CD4-positive, alpha-beta T cell (primary cell): Measurements from ENCODE around the gene CHRNB2. TPM values are rescaled to one million over a fixed set of nuclear protein-coding genes. Genes with fewer than 3 reads are reported as not detected.

ENCODE experiments used
- ATAC-seq: fragments of 200-7000 bp; cut with Tn5 transposase; one replicate; pipeline ENCODE4 v1.10.0; 2022; ENCODE audit warnings: mild to moderate bottlenecking; ENCODE audit not compliant: poor library complexity
- CTCF ChIA-PET: fragments of 350-600 bp; sonication (Branson Sonifier 250); formaldehyde crosslinking; loops from one replicate; lab custom pipeline; 2021; ENCODE audit warnings: antibody characterized with exemption, inconsistent platforms; lab: Charles Lee
- POLR2A ChIA-PET: fragments of 350-600 bp; sonication (Branson Sonifier 250); formaldehyde crosslinking; loops from one replicate; lab custom pipeline; 2021; ENCODE audit warnings: antibody characterized with exemption, inconsistent platforms; lab: Charles Lee
- DNase-seq, 14 experiments: peaks; one replicate each; pipeline ENCODE4 v3.0.0-alpha.2; 2013 to 2020; ENCODE audit warnings: mixed read lengths in 2 of 14
- H3K27ac ChIP-seq, 2 donors: one replicate each; pipeline versions ENCODE4 v1.5.1 to v1.7.0; 2013; ENCODE audit warnings: low read length in 2 of 2, low read depth in 1 of 2, mild to moderate bottlenecking in 1 of 2
- H3K27me3 ChIP-seq, 2 experiments: 1 replicate in 1 of 2; 2 replicates in 1 of 2; pipeline versions ENCODE4 v1.6.1 to v1.7.0; 2013; ENCODE audit warnings: low read length in 2 of 2, control low read depth in 1 of 2, mild to moderate bottlenecking in 1 of 2, moderate library complexity in 1 of 2; ENCODE audit not compliant: insufficient read depth in 2 of 2, control insufficient read depth in 1 of 2
- H3K36me3 ChIP-seq: one replicate; pipeline ENCODE4 v1.6.1; 2013; ENCODE audit warnings: low read length, control low read depth; ENCODE audit not compliant: insufficient read depth
- H3K4me1 ChIP-seq: one replicate; pipeline ENCODE4 v1.6.1; 2013; ENCODE audit warnings: low read length, control low read depth; ENCODE audit not compliant: insufficient read depth
- H3K4me3 ChIP-seq: one replicate; pipeline ENCODE4 v1.5.1; 2013; ENCODE audit warnings: mild to moderate bottlenecking, low read length, moderate library complexity
- H3K9me3 ChIP-seq, 2 experiments: 1 replicate in 1 of 2; 2 replicates in 1 of 2; pipeline versions ENCODE4 v1.6.1 to v1.7.0; 2013; ENCODE audit warnings: low read length in 2 of 2, mild to moderate bottlenecking in 2 of 2, control low read depth in 1 of 2, moderate library complexity in 1 of 2; ENCODE audit not compliant: control insufficient read depth in 1 of 2, insufficient read depth in 1 of 2
- H3K27ac Mint-ChIP-seq: one replicate; pipeline ENCODE4 v1.8.0; 2020; ENCODE audit warnings: mixed read lengths
- H3K27me3 Mint-ChIP-seq: one replicate; pipeline ENCODE4 v1.8.0; 2021; ENCODE audit warnings: mixed read lengths
- H3K36me3 Mint-ChIP-seq: one replicate; pipeline ENCODE4 v1.8.0; 2021; ENCODE audit warnings: low read depth, mixed read lengths
- H3K4me1 Mint-ChIP-seq: one replicate; pipeline ENCODE4 v1.8.0; 2021; ENCODE audit warnings: low read depth, mixed read lengths
- H3K4me3 Mint-ChIP-seq: one replicate; pipeline ENCODE4 v1.8.0; 2020; ENCODE audit warnings: mild to moderate bottlenecking, mixed read lengths
- H3K9me3 Mint-ChIP-seq: one replicate; pipeline ENCODE4 v1.8.0; 2020; ENCODE audit warnings: mixed read lengths
- CTCF ChIP-seq: fragments of 200-600 bp; IDR thresholded peaks from one replicate; pipeline ENCODE4 v1.8.0; 2022; ENCODE audit warnings: antibody characterized with exemption, mild to moderate bottlenecking
- intact Hi-C, 2 experiments: fragments of 100-400 bp; cut with DNase I in 1 of 2; cut with micrococcal nuclease in 1 of 2; formaldehyde crosslinking; loops; one replicate each; pipeline versions ENCODE4 v1.15.1 to v1.9.0; 2023 to 2025; cut with DNase I, micrococcal nuclease
- total RNA-seq, 174 experiments: library from RNA in 2 of 174; stranded (reverse) in 2 of 174; gene quantifications; one replicate each; pipeline ENCODE4 v1.2.3 and lab custom pipeline; 2021 to 2026

CHRNB2 gene
- total RNA-seq, 2 experiments from 2014 or later, result not detected

- ChIA-PET POLR2A (interaction anchor here (0.6 to 2.1 kb wide), 4 partner anchors 18 to 151 kb away, joined by 3 to 5 read pairs (median 3); no protein-coding TSS in a partner anchor), CTCF (interaction anchor here (1.0 kb wide), 1 partner anchor 18 kb away, joined by 4 read pairs; no protein-coding TSS in a partner anchor)
- no peaks in the 10 kb centered on the region for H3K9me3 ChIP-seq
- peaks cover 3% of the 10 kb centered on the region for H3K4me1 ChIP-seq
- Mint-ChIP-seq H3K36me3 (peaks cover 48% of the 10 kb centered on the region), H3K9me3 (no peaks in the 10 kb centered on the region), H3K4me1 (no peaks in the 10 kb centered on the region), H3K4me3 (no peak overlapping the region), H3K27ac (no peak overlapping the region), H3K27me3 (no peaks in the 10 kb centered on the region)
- no peak overlapping the region for H3K27ac ChIP-seq
- no peak for TF ChIP-seq CTCF
- no peak overlapping the region for H3K4me3 ChIP-seq
- H3K27me3 ChIP-seq, result no peaks in the 10 kb centered on the region
- ATAC-seq (no peak), DNase-seq (no peak)
- peaks cover 48% of the 10 kb centered on the region for H3K36me3 ChIP-seq
- intact Hi-C loops, result no loop called here
Observed at GRCh38 chr1:154578058-154578418, 10.5 kb downstream of the CHRNB2 start.

DNA sequence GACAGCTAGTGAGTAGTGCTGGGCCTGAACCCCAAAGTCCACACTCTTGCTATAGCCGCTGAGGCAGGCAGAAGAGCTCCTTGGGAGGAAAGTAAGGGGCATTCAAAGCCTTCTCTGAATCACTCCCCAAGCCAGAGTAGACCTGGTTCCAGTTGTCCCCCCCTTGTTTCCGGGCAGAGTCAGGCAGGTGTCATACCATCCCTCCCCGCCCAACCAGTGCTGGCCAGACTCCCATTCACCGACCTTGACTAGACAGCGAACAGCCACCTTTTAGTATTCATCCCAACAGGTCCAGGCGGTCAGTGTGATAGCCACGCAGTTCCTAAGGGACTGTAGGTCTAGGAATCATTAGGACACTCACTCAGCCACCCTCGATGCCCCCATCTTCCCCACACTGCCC lies 11.8 kb downstream of the CHRNB2 start:
- ATAC-seq (no peak), DNase-seq (no peak)
- Mint-ChIP-seq H3K4me1 (no peaks in the 10 kb centered on the region), H3K4me3 (no peak overlapping the region), H3K9me3 (no peaks in the 10 kb centered on the region), H3K27ac (no peak overlapping the region), H3K36me3 (peaks cover 61% of the 10 kb centered on the region), H3K27me3 (no peaks in the 10 kb centered on the region)
- intact Hi-C loops, result no loop called here
- Histone ChIP-seq H3K27me3 (no peaks in the 10 kb centered on the region), H3K4me1 (peaks cover 3% of the 10 kb centered on the region), H3K9me3 (no peaks in the 10 kb centered on the region), H3K36me3 (peaks cover 61% of the 10 kb centered on the region), H3K4me3 (no peak overlapping the region), H3K27ac (no peak overlapping the region)
- POLR2A ChIA-PET, result interaction anchor here (0.6 to 2.1 kb wide), 2 partner anchors 20 to 41 kb away, joined by 4 to 5 read pairs; no protein-coding TSS in a partner anchor
- TF ChIP-seq CTCF, result no peak
- CTCF ChIA-PET, result interaction anchor here (0.6 kb wide), 1 partner anchor 702 kb away, joined by 4 read pairs; no protein-coding TSS in a partner anchor

DNA sequence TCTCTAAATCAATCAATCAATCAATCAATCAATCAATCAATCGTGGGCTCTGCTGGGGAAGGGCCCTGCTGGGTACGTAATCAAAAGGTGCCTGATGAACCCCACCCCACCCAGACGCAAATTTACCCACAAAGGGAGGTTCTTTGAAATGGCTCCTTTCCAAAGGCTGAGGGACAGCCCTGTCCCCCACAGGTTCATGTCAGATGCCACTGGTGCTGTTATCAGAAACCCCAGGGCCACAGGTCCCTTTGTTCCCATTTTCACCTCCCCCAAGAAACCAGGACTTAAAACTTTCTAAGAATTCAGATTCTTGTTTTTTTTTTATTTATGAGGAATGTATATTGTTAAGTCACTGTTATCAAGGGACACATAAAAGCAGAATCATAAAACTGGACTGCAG lies 14.2 kb downstream of the CHRNB2 start:
- Mint-ChIP-seq H3K4me3 (no peak overlapping the region), H3K4me1 (no peaks in the 10 kb centered on the region), H3K27ac (no peak overlapping the region), H3K9me3 (no peaks in the 10 kb centered on the region), H3K36me3 (peaks cover 85% of the 10 kb centered on the region), H3K27me3 (no peaks in the 10 kb centered on the region)
- CTCF ChIA-PET, result interaction anchor here (1.8 kb wide), 1 partner anchor 22 kb away, joined by 3 read pairs; no protein-coding TSS in a partner anchor
- Histone ChIP-seq H3K4me3 (no peak overlapping the region), H3K4me1 (no peaks in the 10 kb centered on the region), H3K36me3 (peaks cover 85% of the 10 kb centered on the region), H3K27ac (no peak overlapping the region), H3K9me3 (no peaks in the 10 kb centered on the region), H3K27me3 (no peaks in the 10 kb centered on the region)
- no peak for DNase-seq
- POLR2A ChIA-PET, result no interaction called here
- no peak for TF ChIP-seq CTCF
- intact Hi-C loops, result no loop called here
- no peak for ATAC-seq
